ENCODE results near the gene TMEM39B. TPM values are rescaled to one million over a fixed set of nuclear protein-coding genes. Genes with fewer than 3 reads are reported as not detected.

The TMEM39B gene
- total and polyA plus RNA-seq, 2 experiments from 2014 or later: 10.1 to 17.8 TPM

DNA sequence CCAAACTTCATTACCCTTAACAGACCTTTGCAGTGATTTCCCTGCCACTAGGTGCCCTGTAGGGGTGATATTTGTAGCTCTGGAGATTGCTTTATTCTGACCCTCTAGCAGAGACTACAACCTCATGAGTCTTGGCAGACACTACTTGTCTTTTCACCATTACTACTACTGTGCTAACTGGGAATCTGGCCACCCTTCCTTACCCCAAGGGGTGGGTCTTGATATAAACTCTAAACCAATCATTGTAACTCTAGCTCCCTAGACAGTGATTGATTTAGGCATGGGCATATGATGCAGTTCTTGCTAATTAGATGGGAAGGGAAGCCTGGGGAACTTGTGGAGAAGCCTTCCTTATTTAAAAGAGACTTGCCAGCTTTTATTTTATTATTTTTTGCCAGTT, 39.0 kb downstream of the TMEM39B start (continued):
- TF ChIP-seq, protein P1, sequence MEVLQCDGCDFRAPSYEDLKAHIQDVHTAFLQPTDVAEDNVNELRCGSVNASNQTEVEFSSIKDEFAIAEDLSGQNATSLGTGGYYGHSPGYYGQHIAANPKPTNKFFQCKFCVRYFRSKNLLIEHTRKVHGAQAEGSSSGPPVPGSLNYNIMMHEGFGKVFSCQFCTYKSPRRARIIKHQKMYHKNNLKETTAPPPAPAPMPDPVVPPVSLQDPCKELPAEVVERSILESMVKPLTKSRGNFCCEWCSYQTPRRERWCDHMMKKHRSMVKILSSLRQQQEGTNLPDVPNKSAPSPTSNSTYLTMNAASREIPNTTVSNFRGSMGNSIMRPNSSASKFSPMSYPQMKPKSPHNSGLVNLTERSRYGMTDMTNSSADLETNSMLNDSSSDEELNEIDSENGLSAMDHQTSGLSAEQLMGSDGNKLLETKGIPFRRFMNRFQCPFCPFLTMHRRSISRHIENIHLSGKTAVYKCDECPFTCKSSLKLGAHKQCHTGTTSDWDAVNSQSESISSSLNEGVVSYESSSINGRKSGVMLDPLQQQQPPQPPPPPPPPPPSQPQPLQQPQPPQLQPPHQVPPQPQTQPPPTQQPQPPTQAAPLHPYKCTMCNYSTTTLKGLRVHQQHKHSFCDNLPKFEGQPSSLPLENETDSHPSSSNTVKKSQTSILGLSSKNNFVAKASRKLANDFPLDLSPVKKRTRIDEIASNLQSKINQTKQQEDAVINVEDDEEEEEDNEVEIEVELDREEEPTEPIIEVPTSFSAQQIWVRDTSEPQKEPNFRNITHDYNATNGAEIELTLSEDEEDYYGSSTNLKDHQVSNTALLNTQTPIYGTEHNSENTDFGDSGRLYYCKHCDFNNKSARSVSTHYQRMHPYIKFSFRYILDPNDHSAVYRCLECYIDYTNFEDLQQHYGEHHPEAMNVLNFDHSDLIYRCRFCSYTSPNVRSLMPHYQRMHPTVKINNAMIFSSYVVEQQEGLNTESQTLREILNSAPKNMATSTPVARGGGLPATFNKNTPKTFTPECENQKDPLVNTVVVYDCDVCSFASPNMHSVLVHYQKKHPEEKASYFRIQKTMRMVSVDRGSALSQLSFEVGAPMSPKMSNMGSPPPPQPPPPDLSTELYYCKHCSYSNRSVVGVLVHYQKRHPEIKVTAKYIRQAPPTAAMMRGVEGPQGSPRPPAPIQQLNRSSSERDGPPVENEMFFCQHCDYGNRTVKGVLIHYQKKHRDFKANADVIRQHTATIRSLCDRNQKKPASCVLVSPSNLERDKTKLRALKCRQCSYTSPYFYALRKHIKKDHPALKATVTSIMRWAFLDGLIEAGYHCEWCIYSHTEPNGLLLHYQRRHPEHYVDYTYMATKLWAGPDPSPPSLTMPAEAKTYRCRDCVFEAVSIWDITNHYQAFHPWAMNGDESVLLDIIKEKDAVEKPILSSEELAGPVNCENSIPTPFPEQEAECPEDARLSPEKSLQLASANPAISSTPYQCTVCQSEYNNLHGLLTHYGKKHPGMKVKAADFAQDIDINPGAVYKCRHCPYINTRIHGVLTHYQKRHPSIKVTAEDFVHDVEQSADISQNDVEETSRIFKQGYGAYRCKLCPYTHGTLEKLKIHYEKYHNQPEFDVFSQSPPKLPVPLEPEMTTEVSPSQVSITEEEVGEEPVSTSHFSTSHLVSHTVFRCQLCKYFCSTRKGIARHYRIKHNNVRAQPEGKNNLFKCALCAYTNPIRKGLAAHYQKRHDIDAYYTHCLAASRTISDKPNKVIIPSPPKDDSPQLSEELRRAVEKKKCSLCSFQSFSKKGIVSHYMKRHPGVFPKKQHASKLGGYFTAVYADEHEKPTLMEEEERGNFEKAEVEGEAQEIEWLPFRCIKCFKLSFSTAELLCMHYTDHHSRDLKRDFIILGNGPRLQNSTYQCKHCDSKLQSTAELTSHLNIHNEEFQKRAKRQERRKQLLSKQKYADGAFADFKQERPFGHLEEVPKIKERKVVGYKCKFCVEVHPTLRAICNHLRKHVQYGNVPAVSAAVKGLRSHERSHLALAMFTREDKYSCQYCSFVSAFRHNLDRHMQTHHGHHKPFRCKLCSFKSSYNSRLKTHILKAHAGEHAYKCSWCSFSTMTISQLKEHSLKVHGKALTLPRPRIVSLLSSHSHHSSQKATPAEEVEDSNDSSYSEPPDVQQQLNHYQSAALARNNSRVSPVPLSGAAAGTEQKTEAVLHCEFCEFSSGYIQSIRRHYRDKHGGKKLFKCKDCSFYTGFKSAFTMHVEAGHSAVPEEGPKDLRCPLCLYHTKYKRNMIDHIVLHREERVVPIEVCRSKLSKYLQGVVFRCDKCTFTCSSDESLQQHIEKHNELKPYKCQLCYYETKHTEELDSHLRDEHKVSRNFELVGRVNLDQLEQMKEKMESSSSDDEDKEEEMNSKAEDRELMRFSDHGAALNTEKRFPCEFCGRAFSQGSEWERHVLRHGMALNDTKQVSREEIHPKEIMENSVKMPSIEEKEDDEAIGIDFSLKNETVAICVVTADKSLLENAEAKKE (CRISPR knock-in tag; IDR thresholded peaks at IDR 0.05): no peak

DNA sequence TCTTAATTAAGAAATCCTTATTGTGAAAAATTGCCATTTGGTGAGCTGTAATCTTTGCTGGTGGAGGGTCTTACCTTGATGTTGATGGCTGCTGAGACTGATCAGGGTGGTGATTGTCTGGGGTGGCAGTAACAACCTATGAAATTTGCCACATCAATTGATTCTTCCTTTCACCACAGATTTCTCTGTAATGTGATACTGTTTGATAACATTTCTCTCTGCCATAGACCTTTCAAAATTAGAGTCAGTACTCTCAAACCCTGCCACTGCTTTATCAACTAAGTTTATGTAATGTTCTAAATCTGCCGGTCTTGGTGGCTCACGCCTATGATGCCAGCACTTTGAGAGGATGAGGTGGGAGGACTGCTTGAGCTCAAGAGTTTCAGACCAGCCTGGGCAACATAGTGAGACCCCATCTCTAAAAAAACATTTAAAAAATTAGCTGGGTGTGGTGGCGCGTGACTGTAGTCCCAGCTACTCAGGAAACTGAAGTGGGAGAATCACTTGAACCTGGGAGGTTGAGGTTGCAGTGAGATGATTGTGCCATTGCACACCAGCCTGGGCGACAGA, 40.2 kb downstream of the TMEM39B start:
- no peak overlapping the region for H3K27ac ChIP-seq (ENCODE audit: low read depth)
- no peaks in the 10 kb centered on the region for H3K9me3 Mint-ChIP-seq
- peaks cover 13% of the 10 kb centered on the region for H3F3A ChIP-seq (replicated peaks; ENCODE audit: low read depth)
- peaks cover 69% of the 10 kb centered on the region for H4K20me1 ChIP-seq (replicated peaks; ENCODE audit: insufficient read depth)
- H3K27me3 ChIP-seq (ENCODE audit: insufficient read depth): no peaks in the 10 kb centered on the region
- peaks cover 9% of the 10 kb centered on the region; the same call in 2 of the 3 replicates for H3K36me3 Mint-ChIP-seq (ENCODE audit: low read depth)
- H3K9me2 ChIP-seq (ENCODE audit: insufficient read depth): no peaks in the 10 kb centered on the region
- no peaks in the 10 kb centered on the region for H3K4me1 ChIP-seq (ENCODE audit: insufficient read depth)
- no peak overlapping the region for H3K4me2 ChIP-seq
- no peak overlapping the region for H3K4me3 Mint-ChIP-seq
- DNase-seq (ENCODE audit: low spot score) (no peak), ATAC-seq (no peak)
- peaks cover 95% of the 10 kb centered on the region for H3K79me2 ChIP-seq (replicated peaks; ENCODE audit: insufficient read depth)
- H3K4me1 Mint-ChIP-seq: peaks cover 12% of the 10 kb centered on the region; the same call in 2 of the 3 replicates
- no peak overlapping the region for H3K4me3 ChIP-seq
- no peak overlapping the region for H2AFZ ChIP-seq
- peaks cover 6% of the 10 kb centered on the region for H3K27me3 Mint-ChIP-seq (ENCODE audit: insufficient read depth, low read depth, poor library complexity)
- no peaks in the 10 kb centered on the region for H3K36me3 ChIP-seq (ENCODE audit: insufficient read depth)
- H3K27ac Mint-ChIP-seq: no peak overlapping the region; the same call in 1 of the 2 replicates
- TF ChIP-seq EZH2 (IDR thresholded peaks at IDR 0.05; ENCODE audit: low read depth, unreplicated experiment) (no peak), NANOG (IDR thresholded peaks at IDR 0.05; ENCODE audit: borderline replicate concordance) (no peak), EZH2phosphoT487 (IDR thresholded peaks at IDR 0.05; ENCODE audit: unreplicated experiment) (no peak), CREB1 (CRISPR knock-in tag; IDR thresholded peaks at IDR 0.05; ENCODE audit: low read depth) (no peak), ZNF331 (CRISPR knock-in tag; IDR thresholded peaks at IDR 0.05; ENCODE audit: low read depth) (no peak), ETS1 (IDR thresholded peaks at IDR 0.05) (no peak), POLR2AphosphoS5 (IDR thresholded peaks at IDR 0.05; ENCODE audit: low read depth) (no peak), JUNB (IDR thresholded peaks at IDR 0.05; ENCODE audit: unreplicated experiment) (no peak), STAT1 (IDR thresholded peaks at IDR 0.05; ENCODE audit: unreplicated experiment) (no peak)
- TF ChIP-seq, protein P2, sequence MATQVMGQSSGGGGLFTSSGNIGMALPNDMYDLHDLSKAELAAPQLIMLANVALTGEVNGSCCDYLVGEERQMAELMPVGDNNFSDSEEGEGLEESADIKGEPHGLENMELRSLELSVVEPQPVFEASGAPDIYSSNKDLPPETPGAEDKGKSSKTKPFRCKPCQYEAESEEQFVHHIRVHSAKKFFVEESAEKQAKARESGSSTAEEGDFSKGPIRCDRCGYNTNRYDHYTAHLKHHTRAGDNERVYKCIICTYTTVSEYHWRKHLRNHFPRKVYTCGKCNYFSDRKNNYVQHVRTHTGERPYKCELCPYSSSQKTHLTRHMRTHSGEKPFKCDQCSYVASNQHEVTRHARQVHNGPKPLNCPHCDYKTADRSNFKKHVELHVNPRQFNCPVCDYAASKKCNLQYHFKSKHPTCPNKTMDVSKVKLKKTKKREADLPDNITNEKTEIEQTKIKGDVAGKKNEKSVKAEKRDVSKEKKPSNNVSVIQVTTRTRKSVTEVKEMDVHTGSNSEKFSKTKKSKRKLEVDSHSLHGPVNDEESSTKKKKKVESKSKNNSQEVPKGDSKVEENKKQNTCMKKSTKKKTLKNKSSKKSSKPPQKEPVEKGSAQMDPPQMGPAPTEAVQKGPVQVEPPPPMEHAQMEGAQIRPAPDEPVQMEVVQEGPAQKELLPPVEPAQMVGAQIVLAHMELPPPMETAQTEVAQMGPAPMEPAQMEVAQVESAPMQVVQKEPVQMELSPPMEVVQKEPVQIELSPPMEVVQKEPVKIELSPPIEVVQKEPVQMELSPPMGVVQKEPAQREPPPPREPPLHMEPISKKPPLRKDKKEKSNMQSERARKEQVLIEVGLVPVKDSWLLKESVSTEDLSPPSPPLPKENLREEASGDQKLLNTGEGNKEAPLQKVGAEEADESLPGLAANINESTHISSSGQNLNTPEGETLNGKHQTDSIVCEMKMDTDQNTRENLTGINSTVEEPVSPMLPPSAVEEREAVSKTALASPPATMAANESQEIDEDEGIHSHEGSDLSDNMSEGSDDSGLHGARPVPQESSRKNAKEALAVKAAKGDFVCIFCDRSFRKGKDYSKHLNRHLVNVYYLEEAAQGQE (IDR thresholded peaks at IDR 0.05; ENCODE audit: unreplicated experiment): no peak
- TF ChIP-seq, protein P3, sequence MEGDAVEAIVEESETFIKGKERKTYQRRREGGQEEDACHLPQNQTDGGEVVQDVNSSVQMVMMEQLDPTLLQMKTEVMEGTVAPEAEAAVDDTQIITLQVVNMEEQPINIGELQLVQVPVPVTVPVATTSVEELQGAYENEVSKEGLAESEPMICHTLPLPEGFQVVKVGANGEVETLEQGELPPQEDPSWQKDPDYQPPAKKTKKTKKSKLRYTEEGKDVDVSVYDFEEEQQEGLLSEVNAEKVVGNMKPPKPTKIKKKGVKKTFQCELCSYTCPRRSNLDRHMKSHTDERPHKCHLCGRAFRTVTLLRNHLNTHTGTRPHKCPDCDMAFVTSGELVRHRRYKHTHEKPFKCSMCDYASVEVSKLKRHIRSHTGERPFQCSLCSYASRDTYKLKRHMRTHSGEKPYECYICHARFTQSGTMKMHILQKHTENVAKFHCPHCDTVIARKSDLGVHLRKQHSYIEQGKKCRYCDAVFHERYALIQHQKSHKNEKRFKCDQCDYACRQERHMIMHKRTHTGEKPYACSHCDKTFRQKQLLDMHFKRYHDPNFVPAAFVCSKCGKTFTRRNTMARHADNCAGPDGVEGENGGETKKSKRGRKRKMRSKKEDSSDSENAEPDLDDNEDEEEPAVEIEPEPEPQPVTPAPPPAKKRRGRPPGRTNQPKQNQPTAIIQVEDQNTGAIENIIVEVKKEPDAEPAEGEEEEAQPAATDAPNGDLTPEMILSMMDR (conservative IDR thresholded peaks at IDR 0.05; ENCODE audit: low read depth in 2 of 2): no peak

All from GM23338 (cell line).